GM23338 (cell line): Measurements from ENCODE around the gene AOAH. TPM values are rescaled to one million over a fixed set of nuclear protein-coding genes. Genes with fewer than 3 reads are reported as not detected.

Experiments used
- ATAC-seq: fragments of 200-7000 bp; cut with Tn5 transposase; 3 replicates; pipeline ENCODE4 v1.9.1; 2020
- DNase-seq: peaks from one replicate; pipeline ENCODE4 v3.0.0-alpha.2; 2015; ENCODE audit warnings: low spot score
- H2AFZ ChIP-seq: fragments of 200-600 bp; sonication (generic); 2 replicates; pipeline ENCODE4 v1.8.0; 2016; ENCODE audit warnings: antibody characterized with exemption, mild to moderate bottlenecking, moderate library complexity
- H3F3A ChIP-seq: fragments of 200-600 bp; sonication (generic); replicated peaks from 2 replicates; pipeline ENCODE4 v1.8.0; 2017; ENCODE audit warnings: antibody characterized with exemption, mixed run types, low read depth
- H3K27ac ChIP-seq: fragments of 200-600 bp; sonication (generic); 2 replicates; pipeline ENCODE4 v1.6.1; 2016; ENCODE audit warnings: low read depth
- H3K27me3 ChIP-seq: fragments of 200-600 bp; sonication (generic); 2 replicates; pipeline ENCODE4 v1.8.0; 2016; ENCODE audit warnings: mild to moderate bottlenecking, mixed run types, moderate library complexity; ENCODE audit not compliant: insufficient read depth
- H3K36me3 ChIP-seq: fragments of 200-600 bp; sonication (generic); 2 replicates; pipeline ENCODE4 v1.8.0; 2016; ENCODE audit warnings: mild to moderate bottlenecking; ENCODE audit not compliant: insufficient read depth
- H3K4me1 ChIP-seq: fragments of 200-600 bp; sonication (generic); 2 replicates; pipeline ENCODE4 v1.8.0; 2016; ENCODE audit warnings: mild to moderate bottlenecking, moderate library complexity; ENCODE audit not compliant: insufficient read depth
- H3K4me2 ChIP-seq: fragments of 200-600 bp; sonication (generic); 2 replicates; pipeline ENCODE4 v1.7.1; 2017; ENCODE audit warnings: mixed run types
- H3K4me3 ChIP-seq: fragments of 200-600 bp; sonication (generic); 2 replicates; pipeline ENCODE4 v1.6.1; 2016; ENCODE audit warnings: mixed run types
- H3K79me2 ChIP-seq: fragments of 200-600 bp; sonication (generic); replicated peaks from 2 replicates; pipeline ENCODE4 v1.8.0; 2017; ENCODE audit warnings: mild to moderate bottlenecking; ENCODE audit not compliant: insufficient read depth
- H3K9me2 ChIP-seq: fragments of 200-600 bp; sonication (generic); 2 replicates; pipeline ENCODE4 v1.8.0; 2017; ENCODE audit not compliant: insufficient read depth
- H4K20me1 ChIP-seq: fragments of 200-600 bp; sonication (generic); replicated peaks from 2 replicates; pipeline ENCODE4 v1.8.0; 2017; ENCODE audit warnings: mild to moderate bottlenecking; ENCODE audit not compliant: insufficient read depth
- H3K27ac Mint-ChIP-seq: 2 replicates; pipeline ENCODE4 v1.8.0; 2020; ENCODE audit warnings: inconsistent platforms, mild to moderate bottlenecking, moderate library complexity, mixed read lengths
- H3K27me3 Mint-ChIP-seq: 3 replicates; pipeline ENCODE4 v1.8.0; 2022; ENCODE audit warnings: low read depth, mild to moderate bottlenecking, moderate library complexity, mixed read lengths, inconsistent platforms; ENCODE audit not compliant: insufficient read depth, poor library complexity
- H3K36me3 Mint-ChIP-seq: 3 replicates; pipeline ENCODE4 v1.8.0; 2021; ENCODE audit warnings: low read depth, mild to moderate bottlenecking, inconsistent platforms, moderate library complexity, mixed read lengths
- H3K4me1 Mint-ChIP-seq: 3 replicates; pipeline ENCODE4 v1.8.0; 2020; ENCODE audit warnings: mild to moderate bottlenecking, inconsistent platforms, mixed read lengths
- H3K4me3 Mint-ChIP-seq: 3 replicates; pipeline ENCODE4 v1.8.0; 2021; ENCODE audit warnings: moderate library complexity, mild to moderate bottlenecking, inconsistent platforms, mixed read lengths
- H3K9me3 Mint-ChIP-seq: 3 replicates; pipeline ENCODE4 v1.8.0; 2020; ENCODE audit warnings: moderate library complexity, mild to moderate bottlenecking, inconsistent platforms, mixed read lengths
- CREB1 ChIP-seq: fragments of 250-450 bp; sonication (Bioruptor Pico); IDR thresholded peaks from 2 replicates; pipeline ENCODE4 v1.5.0; 2020; ENCODE audit warnings: low read depth, mild to moderate bottlenecking, moderate library complexity
- EZH2 ChIP-seq: fragments of 200-600 bp; sonication (generic); IDR thresholded peaks from one replicate; pipeline ENCODE4 v1.8.0; 2017; ENCODE audit warnings: antibody characterized with exemption, mild to moderate bottlenecking, low read depth; ENCODE audit not compliant: unreplicated experiment
- EZH2phosphoT487 ChIP-seq: fragments of 200-600 bp; sonication (generic); IDR thresholded peaks from one replicate; pipeline ENCODE4 v1.8.1; 2018; ENCODE audit warnings: antibody characterized with exemption; ENCODE audit not compliant: unreplicated experiment
- JUNB ChIP-seq: IDR thresholded peaks from one replicate; pipeline ENCODE4 v1.6.1; 2016; ENCODE audit warnings: antibody characterized with exemption; ENCODE audit not compliant: unreplicated experiment
- NANOG ChIP-seq: IDR thresholded peaks from 2 replicates; pipeline ENCODE4 v1.6.1; 2016; ENCODE audit warnings: antibody characterized with exemption, borderline replicate concordance
- POLR2AphosphoS5 ChIP-seq: IDR thresholded peaks from 2 replicates; pipeline ENCODE4 v1.6.1; 2016; ENCODE audit warnings: antibody characterized with exemption, low read depth
- STAT1 ChIP-seq: IDR thresholded peaks from one replicate; pipeline ENCODE4 v1.6.1; 2016; ENCODE audit warnings: antibody characterized with exemption; ENCODE audit not compliant: unreplicated experiment
- ZNF114 ChIP-seq: fragments of 250-450 bp; sonication (Bioruptor Pico); IDR thresholded peaks from 2 replicates; pipeline ENCODE4 v1.5.0; 2020; ENCODE audit warnings: mild to moderate bottlenecking, moderate library complexity
- ZNF331 ChIP-seq: fragments of 250-450 bp; sonication (Bioruptor Pico); IDR thresholded peaks from 2 replicates; pipeline ENCODE4 v1.5.0; 2020; ENCODE audit warnings: low read depth, mild to moderate bottlenecking, moderate library complexity
- polyA plus RNA-seq: library from polyadenylated mRNA; unstranded; fragments of >200 nt; fragmentation: Nextera tagmentation; extraction: Ambion mirVana; gene quantifications from 2 replicates; pipeline ENCODE4 v1.2.1, GENCODE V29; 2016
- total RNA-seq: library from RNA; depleted of rRNA; stranded (reverse); fragments of >200 nt; shearing (Covaris generic); gene quantifications from 2 replicates; pipeline ENCODE4 v1.2.3, GENCODE V29; 2014
- TF ChIP-seq, protein P1 (sequence below): IDR thresholded peaks from one replicate; pipeline ENCODE4 v1.6.1; 2018; ENCODE audit warnings: antibody characterized with exemption; ENCODE audit not compliant: unreplicated experiment
- TF ChIP-seq, protein P2 (sequence below): fragments of 250-450 bp; sonication (Bioruptor Pico); IDR thresholded peaks from 2 replicates; pipeline ENCODE4 v1.5.0; 2020; ENCODE audit warnings: mild to moderate bottlenecking, moderate library complexity
- TF ChIP-seq, protein P3 (sequence below): IDR thresholded peaks from 2 replicates; pipeline ENCODE4 v1.6.1; 2016; ENCODE audit warnings: antibody characterized with exemption
- TF ChIP-seq, protein P4 (sequence below), 2 experiments: fragments of 200-600 bp in 1 of 2; sonication (generic) in 1 of 2; conservative IDR thresholded peaks; 2 replicates each; pipeline versions ENCODE4 v1.5.1 to v1.6.1; 2016 to 2017; ENCODE audit warnings: antibody characterized with exemption in 2 of 2, low read depth in 2 of 2, mild to moderate bottlenecking in 2 of 2, moderate library complexity in 1 of 2

The AOAH gene
- total and polyA plus RNA-seq, 2 experiments from 2014 or later: not detected

DNA sequence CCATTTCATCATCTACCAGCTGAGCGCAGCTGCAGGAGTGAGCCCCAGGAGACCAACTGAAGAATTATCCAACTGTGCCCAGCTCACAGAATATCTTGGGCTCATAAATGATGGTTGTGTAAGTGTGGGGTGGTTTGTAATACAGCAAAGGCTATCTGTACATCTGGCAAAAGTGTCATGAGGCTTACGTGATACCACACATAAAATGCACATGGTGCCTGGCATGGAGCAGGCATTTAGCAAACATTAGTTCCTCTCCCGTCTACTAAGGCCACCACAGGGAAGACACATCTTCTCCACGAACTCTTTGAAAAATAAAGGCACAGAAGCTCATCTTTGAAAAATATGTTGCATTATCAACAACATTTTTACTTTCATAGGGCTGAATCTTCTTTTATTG, 32.3 kb downstream of the AOAH start:
- Histone ChIP-seq H3K4me3 (no peak overlapping the region), H3K36me3 (no peaks in the 10 kb centered on the region), H3K27ac (no peak overlapping the region), H3K27me3 (no peaks in the 10 kb centered on the region), H3K4me2 (no peak overlapping the region), H3K79me2 (no peaks in the 10 kb centered on the region), H2AFZ (no peak overlapping the region), H4K20me1 (no peaks in the 10 kb centered on the region), H3F3A (no peaks in the 10 kb centered on the region), H3K9me2 (peaks cover 13% of the 10 kb centered on the region; the same call in 1 of the 2 replicates), H3K4me1 (no peaks in the 10 kb centered on the region; the same call in 1 of the 2 replicates)
- Mint-ChIP-seq H3K9me3 (no peaks in the 10 kb centered on the region), H3K27me3 (peaks cover 1% of the 10 kb centered on the region), H3K36me3 (no peaks in the 10 kb centered on the region), H3K4me1 (peaks cover 13% of the 10 kb centered on the region), H3K4me3 (no peak overlapping the region), H3K27ac (no peak overlapping the region)
- TF ChIP-seq NANOG: no peak
- TF ChIP-seq ZNF331: no peak
- TF ChIP-seq, protein P1, sequence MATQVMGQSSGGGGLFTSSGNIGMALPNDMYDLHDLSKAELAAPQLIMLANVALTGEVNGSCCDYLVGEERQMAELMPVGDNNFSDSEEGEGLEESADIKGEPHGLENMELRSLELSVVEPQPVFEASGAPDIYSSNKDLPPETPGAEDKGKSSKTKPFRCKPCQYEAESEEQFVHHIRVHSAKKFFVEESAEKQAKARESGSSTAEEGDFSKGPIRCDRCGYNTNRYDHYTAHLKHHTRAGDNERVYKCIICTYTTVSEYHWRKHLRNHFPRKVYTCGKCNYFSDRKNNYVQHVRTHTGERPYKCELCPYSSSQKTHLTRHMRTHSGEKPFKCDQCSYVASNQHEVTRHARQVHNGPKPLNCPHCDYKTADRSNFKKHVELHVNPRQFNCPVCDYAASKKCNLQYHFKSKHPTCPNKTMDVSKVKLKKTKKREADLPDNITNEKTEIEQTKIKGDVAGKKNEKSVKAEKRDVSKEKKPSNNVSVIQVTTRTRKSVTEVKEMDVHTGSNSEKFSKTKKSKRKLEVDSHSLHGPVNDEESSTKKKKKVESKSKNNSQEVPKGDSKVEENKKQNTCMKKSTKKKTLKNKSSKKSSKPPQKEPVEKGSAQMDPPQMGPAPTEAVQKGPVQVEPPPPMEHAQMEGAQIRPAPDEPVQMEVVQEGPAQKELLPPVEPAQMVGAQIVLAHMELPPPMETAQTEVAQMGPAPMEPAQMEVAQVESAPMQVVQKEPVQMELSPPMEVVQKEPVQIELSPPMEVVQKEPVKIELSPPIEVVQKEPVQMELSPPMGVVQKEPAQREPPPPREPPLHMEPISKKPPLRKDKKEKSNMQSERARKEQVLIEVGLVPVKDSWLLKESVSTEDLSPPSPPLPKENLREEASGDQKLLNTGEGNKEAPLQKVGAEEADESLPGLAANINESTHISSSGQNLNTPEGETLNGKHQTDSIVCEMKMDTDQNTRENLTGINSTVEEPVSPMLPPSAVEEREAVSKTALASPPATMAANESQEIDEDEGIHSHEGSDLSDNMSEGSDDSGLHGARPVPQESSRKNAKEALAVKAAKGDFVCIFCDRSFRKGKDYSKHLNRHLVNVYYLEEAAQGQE: no peak
- no peak for TF ChIP-seq ZNF114 (CRISPR knock-in tag)
- no peak for TF ChIP-seq STAT1
- no peak for TF ChIP-seq EZH2
- TF ChIP-seq, protein P2, sequence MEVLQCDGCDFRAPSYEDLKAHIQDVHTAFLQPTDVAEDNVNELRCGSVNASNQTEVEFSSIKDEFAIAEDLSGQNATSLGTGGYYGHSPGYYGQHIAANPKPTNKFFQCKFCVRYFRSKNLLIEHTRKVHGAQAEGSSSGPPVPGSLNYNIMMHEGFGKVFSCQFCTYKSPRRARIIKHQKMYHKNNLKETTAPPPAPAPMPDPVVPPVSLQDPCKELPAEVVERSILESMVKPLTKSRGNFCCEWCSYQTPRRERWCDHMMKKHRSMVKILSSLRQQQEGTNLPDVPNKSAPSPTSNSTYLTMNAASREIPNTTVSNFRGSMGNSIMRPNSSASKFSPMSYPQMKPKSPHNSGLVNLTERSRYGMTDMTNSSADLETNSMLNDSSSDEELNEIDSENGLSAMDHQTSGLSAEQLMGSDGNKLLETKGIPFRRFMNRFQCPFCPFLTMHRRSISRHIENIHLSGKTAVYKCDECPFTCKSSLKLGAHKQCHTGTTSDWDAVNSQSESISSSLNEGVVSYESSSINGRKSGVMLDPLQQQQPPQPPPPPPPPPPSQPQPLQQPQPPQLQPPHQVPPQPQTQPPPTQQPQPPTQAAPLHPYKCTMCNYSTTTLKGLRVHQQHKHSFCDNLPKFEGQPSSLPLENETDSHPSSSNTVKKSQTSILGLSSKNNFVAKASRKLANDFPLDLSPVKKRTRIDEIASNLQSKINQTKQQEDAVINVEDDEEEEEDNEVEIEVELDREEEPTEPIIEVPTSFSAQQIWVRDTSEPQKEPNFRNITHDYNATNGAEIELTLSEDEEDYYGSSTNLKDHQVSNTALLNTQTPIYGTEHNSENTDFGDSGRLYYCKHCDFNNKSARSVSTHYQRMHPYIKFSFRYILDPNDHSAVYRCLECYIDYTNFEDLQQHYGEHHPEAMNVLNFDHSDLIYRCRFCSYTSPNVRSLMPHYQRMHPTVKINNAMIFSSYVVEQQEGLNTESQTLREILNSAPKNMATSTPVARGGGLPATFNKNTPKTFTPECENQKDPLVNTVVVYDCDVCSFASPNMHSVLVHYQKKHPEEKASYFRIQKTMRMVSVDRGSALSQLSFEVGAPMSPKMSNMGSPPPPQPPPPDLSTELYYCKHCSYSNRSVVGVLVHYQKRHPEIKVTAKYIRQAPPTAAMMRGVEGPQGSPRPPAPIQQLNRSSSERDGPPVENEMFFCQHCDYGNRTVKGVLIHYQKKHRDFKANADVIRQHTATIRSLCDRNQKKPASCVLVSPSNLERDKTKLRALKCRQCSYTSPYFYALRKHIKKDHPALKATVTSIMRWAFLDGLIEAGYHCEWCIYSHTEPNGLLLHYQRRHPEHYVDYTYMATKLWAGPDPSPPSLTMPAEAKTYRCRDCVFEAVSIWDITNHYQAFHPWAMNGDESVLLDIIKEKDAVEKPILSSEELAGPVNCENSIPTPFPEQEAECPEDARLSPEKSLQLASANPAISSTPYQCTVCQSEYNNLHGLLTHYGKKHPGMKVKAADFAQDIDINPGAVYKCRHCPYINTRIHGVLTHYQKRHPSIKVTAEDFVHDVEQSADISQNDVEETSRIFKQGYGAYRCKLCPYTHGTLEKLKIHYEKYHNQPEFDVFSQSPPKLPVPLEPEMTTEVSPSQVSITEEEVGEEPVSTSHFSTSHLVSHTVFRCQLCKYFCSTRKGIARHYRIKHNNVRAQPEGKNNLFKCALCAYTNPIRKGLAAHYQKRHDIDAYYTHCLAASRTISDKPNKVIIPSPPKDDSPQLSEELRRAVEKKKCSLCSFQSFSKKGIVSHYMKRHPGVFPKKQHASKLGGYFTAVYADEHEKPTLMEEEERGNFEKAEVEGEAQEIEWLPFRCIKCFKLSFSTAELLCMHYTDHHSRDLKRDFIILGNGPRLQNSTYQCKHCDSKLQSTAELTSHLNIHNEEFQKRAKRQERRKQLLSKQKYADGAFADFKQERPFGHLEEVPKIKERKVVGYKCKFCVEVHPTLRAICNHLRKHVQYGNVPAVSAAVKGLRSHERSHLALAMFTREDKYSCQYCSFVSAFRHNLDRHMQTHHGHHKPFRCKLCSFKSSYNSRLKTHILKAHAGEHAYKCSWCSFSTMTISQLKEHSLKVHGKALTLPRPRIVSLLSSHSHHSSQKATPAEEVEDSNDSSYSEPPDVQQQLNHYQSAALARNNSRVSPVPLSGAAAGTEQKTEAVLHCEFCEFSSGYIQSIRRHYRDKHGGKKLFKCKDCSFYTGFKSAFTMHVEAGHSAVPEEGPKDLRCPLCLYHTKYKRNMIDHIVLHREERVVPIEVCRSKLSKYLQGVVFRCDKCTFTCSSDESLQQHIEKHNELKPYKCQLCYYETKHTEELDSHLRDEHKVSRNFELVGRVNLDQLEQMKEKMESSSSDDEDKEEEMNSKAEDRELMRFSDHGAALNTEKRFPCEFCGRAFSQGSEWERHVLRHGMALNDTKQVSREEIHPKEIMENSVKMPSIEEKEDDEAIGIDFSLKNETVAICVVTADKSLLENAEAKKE (CRISPR knock-in tag): no peak
- TF ChIP-seq POLR2AphosphoS5: no peak
- TF ChIP-seq JUNB: no peak
- TF ChIP-seq, protein P3, sequence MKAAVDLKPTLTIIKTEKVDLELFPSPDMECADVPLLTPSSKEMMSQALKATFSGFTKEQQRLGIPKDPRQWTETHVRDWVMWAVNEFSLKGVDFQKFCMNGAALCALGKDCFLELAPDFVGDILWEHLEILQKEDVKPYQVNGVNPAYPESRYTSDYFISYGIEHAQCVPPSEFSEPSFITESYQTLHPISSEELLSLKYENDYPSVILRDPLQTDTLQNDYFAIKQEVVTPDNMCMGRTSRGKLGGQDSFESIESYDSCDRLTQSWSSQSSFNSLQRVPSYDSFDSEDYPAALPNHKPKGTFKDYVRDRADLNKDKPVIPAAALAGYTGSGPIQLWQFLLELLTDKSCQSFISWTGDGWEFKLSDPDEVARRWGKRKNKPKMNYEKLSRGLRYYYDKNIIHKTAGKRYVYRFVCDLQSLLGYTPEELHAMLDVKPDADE: no peak
- TF ChIP-seq, protein P4, sequence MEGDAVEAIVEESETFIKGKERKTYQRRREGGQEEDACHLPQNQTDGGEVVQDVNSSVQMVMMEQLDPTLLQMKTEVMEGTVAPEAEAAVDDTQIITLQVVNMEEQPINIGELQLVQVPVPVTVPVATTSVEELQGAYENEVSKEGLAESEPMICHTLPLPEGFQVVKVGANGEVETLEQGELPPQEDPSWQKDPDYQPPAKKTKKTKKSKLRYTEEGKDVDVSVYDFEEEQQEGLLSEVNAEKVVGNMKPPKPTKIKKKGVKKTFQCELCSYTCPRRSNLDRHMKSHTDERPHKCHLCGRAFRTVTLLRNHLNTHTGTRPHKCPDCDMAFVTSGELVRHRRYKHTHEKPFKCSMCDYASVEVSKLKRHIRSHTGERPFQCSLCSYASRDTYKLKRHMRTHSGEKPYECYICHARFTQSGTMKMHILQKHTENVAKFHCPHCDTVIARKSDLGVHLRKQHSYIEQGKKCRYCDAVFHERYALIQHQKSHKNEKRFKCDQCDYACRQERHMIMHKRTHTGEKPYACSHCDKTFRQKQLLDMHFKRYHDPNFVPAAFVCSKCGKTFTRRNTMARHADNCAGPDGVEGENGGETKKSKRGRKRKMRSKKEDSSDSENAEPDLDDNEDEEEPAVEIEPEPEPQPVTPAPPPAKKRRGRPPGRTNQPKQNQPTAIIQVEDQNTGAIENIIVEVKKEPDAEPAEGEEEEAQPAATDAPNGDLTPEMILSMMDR (conservative IDR thresholded peaks at IDR 0.05; ENCODE audit: low read depth in 2 of 2): no peak
- TF ChIP-seq EZH2phosphoT487: no peak
- no peak for TF ChIP-seq CREB1 (CRISPR knock-in tag)
- ATAC-seq (no peak), DNase-seq (no peak)
